ENCODE measurements around the gene DDIT3. TPM values are rescaled to one million over a fixed set of nuclear protein-coding genes. Genes with fewer than 3 reads are reported as not detected.

The DDIT3 gene
- total RNA-seq, 1 experiment from 2014 or later, result 14.1 TPM

DNA sequence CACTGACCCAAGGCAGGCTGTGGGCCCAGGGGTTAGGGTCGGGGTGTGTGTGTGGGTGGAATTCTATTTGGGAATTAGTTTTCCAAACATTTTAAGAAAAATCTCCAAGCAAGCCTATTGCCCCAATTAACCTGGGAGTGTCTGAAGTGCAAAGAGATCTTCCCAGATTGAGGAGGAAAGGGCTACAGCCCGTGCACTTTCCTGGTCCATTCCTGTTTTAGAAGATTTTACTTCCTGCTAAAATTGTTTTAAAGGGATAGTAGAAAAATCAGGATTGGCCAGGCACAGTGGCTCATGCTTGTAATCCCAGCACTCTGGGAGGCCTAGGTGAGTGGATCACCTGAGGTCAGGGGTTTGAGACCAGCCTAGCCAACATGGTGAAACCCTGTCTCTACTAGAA lies 21.4 kb upstream of the DDIT3 start:
- H3K9me3 Mint-ChIP-seq, result no peaks in the 10 kb centered on the region
- H2AK5ac ChIP-seq (ENCODE audit: insufficient read length, low read length), result no peak overlapping the region
- no peak overlapping the region for H2BK5ac ChIP-seq (ENCODE audit: insufficient read length, low read length)
- H4K5ac ChIP-seq (ENCODE audit: insufficient read length, low read depth, low read length), result no peak overlapping the region
- H4K20me1 ChIP-seq (ENCODE audit: control insufficient read depth, insufficient read depth, insufficient read length), result no peaks in the 10 kb centered on the region
- no peak overlapping the region for H3K4me2 ChIP-seq (ENCODE audit: insufficient read depth, insufficient read length, low read length)
- H2BK15ac ChIP-seq (ENCODE audit: low read depth, low read length), result no peak overlapping the region
- no peak overlapping the region for H2BK120ac ChIP-seq (ENCODE audit: low read depth, low read length, poor library complexity, severe bottlenecking)
- H3K4me1 Mint-ChIP-seq, result peaks cover 14 to 20% of the 10 kb centered on the region in 2 experiments
- no peak overlapping the region for H2BK12ac ChIP-seq (ENCODE audit: insufficient read length, low read depth, low read length)
- TF ChIP-seq, protein P1, sequence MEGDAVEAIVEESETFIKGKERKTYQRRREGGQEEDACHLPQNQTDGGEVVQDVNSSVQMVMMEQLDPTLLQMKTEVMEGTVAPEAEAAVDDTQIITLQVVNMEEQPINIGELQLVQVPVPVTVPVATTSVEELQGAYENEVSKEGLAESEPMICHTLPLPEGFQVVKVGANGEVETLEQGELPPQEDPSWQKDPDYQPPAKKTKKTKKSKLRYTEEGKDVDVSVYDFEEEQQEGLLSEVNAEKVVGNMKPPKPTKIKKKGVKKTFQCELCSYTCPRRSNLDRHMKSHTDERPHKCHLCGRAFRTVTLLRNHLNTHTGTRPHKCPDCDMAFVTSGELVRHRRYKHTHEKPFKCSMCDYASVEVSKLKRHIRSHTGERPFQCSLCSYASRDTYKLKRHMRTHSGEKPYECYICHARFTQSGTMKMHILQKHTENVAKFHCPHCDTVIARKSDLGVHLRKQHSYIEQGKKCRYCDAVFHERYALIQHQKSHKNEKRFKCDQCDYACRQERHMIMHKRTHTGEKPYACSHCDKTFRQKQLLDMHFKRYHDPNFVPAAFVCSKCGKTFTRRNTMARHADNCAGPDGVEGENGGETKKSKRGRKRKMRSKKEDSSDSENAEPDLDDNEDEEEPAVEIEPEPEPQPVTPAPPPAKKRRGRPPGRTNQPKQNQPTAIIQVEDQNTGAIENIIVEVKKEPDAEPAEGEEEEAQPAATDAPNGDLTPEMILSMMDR (conservative IDR thresholded peaks at IDR 0.05), result no peak
- H3K9me3 ChIP-seq (ENCODE audit: control insufficient read depth, low read depth, low read length), result no peaks in the 10 kb centered on the region
- no peak overlapping the region for H2BK20ac ChIP-seq (ENCODE audit: low read depth, low read length, poor library complexity, severe bottlenecking)
- H3K4ac ChIP-seq (ENCODE audit: low read depth, low read length), result no peak overlapping the region
- WGBS (ENCODE audit: extremely low coverage, insufficient read length, low lambda C conversion rate), result no CpG with 5 or more reads among the region's 2 CpGs
- H3K79me1 ChIP-seq (ENCODE audit: insufficient read depth, low read depth, low read length, poor library complexity, severe bottlenecking), result peaks cover 14% of the 10 kb centered on the region
- no peak for DNase-seq
- no peaks in the 10 kb centered on the region for H3K27me3 Mint-ChIP-seq (ENCODE audit: low read depth)
- H3K79me2 ChIP-seq (ENCODE audit: insufficient read depth, low read length), result no peaks in the 10 kb centered on the region; the same call in 1 of the 2 replicates
- H3K27ac Mint-ChIP-seq, result no peak overlapping the region
- no peak overlapping the region for H3K18ac ChIP-seq (ENCODE audit: insufficient read length, low read depth, low read length)
- H3K23me2 ChIP-seq (ENCODE audit: insufficient read length, low read depth, low read length, poor library complexity, severe bottlenecking), result peaks cover 6% of the 10 kb centered on the region
- H4K91ac ChIP-seq (ENCODE audit: insufficient read length, low read depth, low read length), result no peak overlapping the region
- no peak overlapping the region for H3K23ac ChIP-seq (ENCODE audit: insufficient read length, low read depth, low read length)
- no peak overlapping the region for H3T11ph ChIP-seq (ENCODE audit: low read length)
- no peak overlapping the region for H3K9ac ChIP-seq (ENCODE audit: extremely low read depth, insufficient read length, low read length)
- H4K8ac ChIP-seq (replicated peaks; ENCODE audit: insufficient read length, low read depth, low read length), result no peak overlapping the region
- no peak overlapping the region for H3K27ac ChIP-seq (ENCODE audit: insufficient read length, low read depth, low read length)
- peaks cover 5 to 49% (median 41%) of the 10 kb centered on the region in 3 experiments for H3K36me3 Mint-ChIP-seq (ENCODE audit: insufficient read depth in 1 of 3, low read depth in 3 of 3)
- no peak overlapping the region for H3K14ac ChIP-seq (ENCODE audit: insufficient read depth, low read length)
- H3K4me3 Mint-ChIP-seq, result no peak overlapping the region
- peaks cover 7% of the 10 kb centered on the region for H3K4me1 ChIP-seq (ENCODE audit: insufficient read depth, low read length)
- H3K27me3 ChIP-seq (ENCODE audit: insufficient read depth, low read length), result no peaks in the 10 kb centered on the region
- H3K56ac ChIP-seq (ENCODE audit: insufficient read length, low read depth, low read length), result no peak overlapping the region
- H2AFZ ChIP-seq (ENCODE audit: low read length), result no peak overlapping the region

Measured in H9 (cell line).